Liver (tissue), 9 donors: ENCODE data around the gene ZDHHC24. TPM values are rescaled to one million over a fixed set of nuclear protein-coding genes. Genes with fewer than 3 reads are reported as not detected.

Source experiments
- DNase-seq: peaks from one replicate; pipeline ENCODE4 v3.0.0-alpha.2; 2017; ENCODE audit warnings: low spot score
- H3K27ac ChIP-seq, 2 donors: one replicate each; pipeline ENCODE4 v1.7.0; 2013; ENCODE audit warnings: inconsistent platforms in 2 of 2, low read length in 2 of 2, control low read depth in 1 of 2, low read depth in 1 of 2, mild to moderate bottlenecking in 1 of 2
- H3K27me3 ChIP-seq, 4 donors: one replicate each; pipeline versions ENCODE4 v1.6.1 to v1.7.0; 2013; ENCODE audit warnings: low read length in 3 of 4, inconsistent platforms in 1 of 4, mild to moderate bottlenecking in 1 of 4, moderate library complexity in 1 of 4; ENCODE audit not compliant: control insufficient read depth in 4 of 4, insufficient read depth in 4 of 4
- H3K36me3 ChIP-seq, 4 donors: one replicate each; pipeline versions ENCODE4 v1.6.1 to v1.7.0; 2013; ENCODE audit warnings: low read length in 3 of 4, mild to moderate bottlenecking in 3 of 4, low read depth in 1 of 4, moderate library complexity in 1 of 4; ENCODE audit not compliant: control insufficient read depth in 4 of 4, insufficient read depth in 3 of 4
- H3K4me1 ChIP-seq, 4 donors: one replicate each; pipeline versions ENCODE4 v1.6.1 to v1.7.0; 2013; ENCODE audit warnings: low read length in 3 of 4, mild to moderate bottlenecking in 3 of 4, moderate library complexity in 1 of 4; ENCODE audit not compliant: control insufficient read depth in 4 of 4, insufficient read depth in 4 of 4
- H3K4me3 ChIP-seq, 3 donors: one replicate each; pipeline versions ENCODE4 v1.6.1 to v1.7.0; 2013; ENCODE audit warnings: low read length in 3 of 3, control low read depth in 1 of 3, low read depth in 1 of 3, mild to moderate bottlenecking in 1 of 3
- H3K9ac ChIP-seq, 2 donors: one replicate each; pipeline ENCODE4 v1.7.0; 2013; ENCODE audit warnings: low read length in 2 of 2, mild to moderate bottlenecking in 2 of 2, moderate library complexity in 2 of 2, control low read depth in 1 of 2, low read depth in 1 of 2
- H3K9me3 ChIP-seq, 4 donors: one replicate each; pipeline versions ENCODE4 v1.6.1 to v1.7.0; 2013; ENCODE audit warnings: low read length in 3 of 4; ENCODE audit not compliant: control insufficient read depth in 4 of 4
- CTCF ChIP-seq: fragments of 150-350 bp; IDR thresholded peaks from 2 replicates; pipeline ENCODE4 v1.5.1; 2017; ENCODE audit warnings: improper control_type of control experiment, low read depth, low read length; ENCODE audit not compliant: missing input control
- EGR1 ChIP-seq, 2 donors: IDR thresholded peaks; 2 replicates each; pipeline ENCODE4 v1.6.1; 2016 to 2018; ENCODE audit warnings: antibody characterized with exemption in 2 of 2, low read depth in 2 of 2
- FOXA1 ChIP-seq: IDR thresholded peaks from 2 replicates; pipeline ENCODE4 v1.6.1; 2016; ENCODE audit warnings: antibody characterized with exemption
- FOXA2 ChIP-seq: IDR thresholded peaks from 2 replicates; pipeline ENCODE4 v1.6.1; 2016; ENCODE audit warnings: antibody characterized with exemption
- GABPA ChIP-seq, 2 donors: IDR thresholded peaks in 1 of 2; conservative IDR thresholded peaks in 1 of 2; 2 replicates each; pipeline ENCODE4 v1.6.1; 2016; ENCODE audit warnings: antibody characterized with exemption in 2 of 2, mild to moderate bottlenecking in 1 of 2, moderate library complexity in 1 of 2
- HNF4A ChIP-seq, 2 donors: conservative IDR thresholded peaks; 2 replicates each; pipeline ENCODE4 v1.6.1; 2016; ENCODE audit warnings: antibody characterized with exemption in 2 of 2, mild to moderate bottlenecking in 2 of 2
- HNF4G ChIP-seq: IDR thresholded peaks from 2 replicates; pipeline ENCODE4 v1.6.1; 2016; ENCODE audit warnings: antibody characterized with exemption
- JUND ChIP-seq, 2 donors: IDR thresholded peaks; 2 replicates each; pipeline ENCODE4 v1.6.1; 2016; ENCODE audit warnings: antibody characterized with exemption in 2 of 2
- MAX ChIP-seq: IDR thresholded peaks from 2 replicates; pipeline ENCODE4 v1.6.1; 2016; ENCODE audit warnings: antibody characterized with exemption
- NR2F2 ChIP-seq: IDR thresholded peaks from 2 replicates; pipeline ENCODE4 v1.6.1; 2016; ENCODE audit warnings: antibody characterized with exemption
- RAD21 ChIP-seq, 2 donors: IDR thresholded peaks; 2 replicates each; pipeline ENCODE4 v1.6.1; 2016; ENCODE audit warnings: antibody characterized with exemption in 2 of 2, mild to moderate bottlenecking in 2 of 2
- RXRA ChIP-seq, 2 donors: IDR thresholded peaks; 2 replicates each; pipeline ENCODE4 v1.6.1; 2017 to 2018; ENCODE audit warnings: antibody characterized with exemption in 2 of 2, mild to moderate bottlenecking in 1 of 2
- SP1 ChIP-seq: IDR thresholded peaks from 2 replicates; pipeline ENCODE4 v1.6.1; 2018; ENCODE audit warnings: antibody characterized with exemption, mild to moderate bottlenecking
- TAF1 ChIP-seq: conservative IDR thresholded peaks from 2 replicates; pipeline ENCODE4 v1.6.1; 2016; ENCODE audit warnings: antibody characterized with exemption, mild to moderate bottlenecking
- YY1 ChIP-seq: IDR thresholded peaks from 2 replicates; pipeline ENCODE4 v1.6.1; 2016; ENCODE audit warnings: antibody characterized with exemption, mild to moderate bottlenecking
- ZBTB33 ChIP-seq: IDR thresholded peaks from 2 replicates; pipeline ENCODE4 v1.6.1; 2016; ENCODE audit warnings: antibody characterized with exemption
- whole genome bisulfite sequencing: extraction: QIAGEN DNeasy Blood & Tissue Kit; methylation state at CpG from one replicate; pipeline ENCODE4 v1.1.7; 2013; 5-methylcytosine and 5-hydroxymethylcytosine counted together
- polyA plus RNA-seq, 2 donors: library from polyadenylated mRNA; stranded (reverse) in 1 of 2; unstranded in 1 of 2; fragments of 200-250 nt in 1 of 2; fragments of >200 nt in 1 of 2; fragmentation: Nextera tagmentation in 1 of 2; extraction: Ambion mirVana in 1 of 2; gene quantifications; one replicate each; pipeline versions ENCODE4 v1.2.1 to v1.2.3, GENCODE V29; 2013 to 2015
- total RNA-seq, 2 donors: library from RNA; depleted of rRNA; stranded (reverse); fragments of >200 nt; gene quantifications; one replicate each; pipeline ENCODE4 v1.2.3, GENCODE V29; 2014
- TF ChIP-seq, protein P1 (sequence below): IDR thresholded peaks from 2 replicates; pipeline ENCODE4 v1.6.1; 2016; ENCODE audit warnings: antibody characterized with exemption
- TF ChIP-seq, protein P2 (sequence below): IDR thresholded peaks from 2 replicates; pipeline ENCODE4 v1.6.1; 2016; ENCODE audit warnings: antibody characterized with exemption, mild to moderate bottlenecking
- donor health status: healthy.
- donor health status: healthy.
- donor health status: healthy.
- donor health status: healthy.
- donor health status: healthy.

Gene ZDHHC24
- total and polyA plus RNA-seq, 4 donors, result 4.1 to 6.4 (median 5.1) TPM

GRCh38 chr11:66554602-66555001 is 8.8 kb upstream of the ZDHHC24 start (continued):
- TF ChIP-seq NR2F2 (no peak), FOXA2 (no peak), EGR1 (IDR thresholded peaks at IDR 0.05; ENCODE audit: low read depth in 2 of 2) (no peak)

DNA sequence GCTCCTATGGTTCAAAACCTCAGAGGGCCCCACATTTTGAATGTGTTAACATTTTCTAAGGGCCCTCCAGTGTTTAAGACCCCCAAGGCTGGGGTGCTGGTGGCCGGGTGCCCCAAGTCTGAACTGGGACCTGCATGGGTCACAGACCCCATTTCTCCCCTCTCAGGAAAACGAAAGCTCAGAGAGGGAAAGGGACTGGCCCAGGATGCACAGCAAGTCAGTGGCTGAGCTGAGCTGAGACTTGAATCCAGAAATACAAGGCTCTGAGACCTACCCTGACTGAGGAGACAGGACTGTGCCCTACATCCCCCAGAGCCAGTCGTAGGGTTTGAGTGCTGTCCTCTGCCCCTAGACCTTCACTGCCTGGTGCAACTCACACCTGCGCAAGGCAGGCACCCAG is 5.0 kb upstream of the ZDHHC24 start:
- Histone ChIP-seq H3K9me3 (no peaks in the 10 kb centered on the region), H3K27me3 (no peaks in the 10 kb centered on the region), H3K9ac (no peak overlapping the region), H3K36me3 (no peaks in the 10 kb centered on the region), H3K4me3 (no peak overlapping the region), H3K27ac (no peak overlapping the region), H3K4me1 (peaks cover 0 to 5% (median 3%) of the 10 kb centered on the region in 4 donors)
- 86% methylated on average over 4 of the region's 4 CpGs for WGBS
- TF ChIP-seq ZBTB33, result no peak
- TF ChIP-seq FOXA1, result no peak
- TF ChIP-seq NR2F2, result no peak
- no peak for TF ChIP-seq TAF1
- no peak for TF ChIP-seq SP1
- no peak for TF ChIP-seq RXRA (IDR thresholded peaks at IDR 0.05)
- TF ChIP-seq YY1, result no peak
- no peak for TF ChIP-seq MAX
- TF ChIP-seq HNF4G, result no peak
- TF ChIP-seq FOXA2, result no peak
- TF ChIP-seq CTCF, result no peak
- TF ChIP-seq EGR1 (IDR thresholded peaks at IDR 0.05; ENCODE audit: low read depth in 2 of 2), result no peak
- TF ChIP-seq, protein P1, sequence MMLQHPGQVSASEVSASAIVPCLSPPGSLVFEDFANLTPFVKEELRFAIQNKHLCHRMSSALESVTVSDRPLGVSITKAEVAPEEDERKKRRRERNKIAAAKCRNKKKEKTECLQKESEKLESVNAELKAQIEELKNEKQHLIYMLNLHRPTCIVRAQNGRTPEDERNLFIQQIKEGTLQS, result no peak
- no peak for TF ChIP-seq RAD21 (IDR thresholded peaks at IDR 0.05)
- no peak for TF ChIP-seq GABPA (IDR thresholded peaks at IDR 0.05 in 1 of 2, conservative IDR thresholded peaks at IDR 0.05 in 1 of 2)
- TF ChIP-seq, protein P2, sequence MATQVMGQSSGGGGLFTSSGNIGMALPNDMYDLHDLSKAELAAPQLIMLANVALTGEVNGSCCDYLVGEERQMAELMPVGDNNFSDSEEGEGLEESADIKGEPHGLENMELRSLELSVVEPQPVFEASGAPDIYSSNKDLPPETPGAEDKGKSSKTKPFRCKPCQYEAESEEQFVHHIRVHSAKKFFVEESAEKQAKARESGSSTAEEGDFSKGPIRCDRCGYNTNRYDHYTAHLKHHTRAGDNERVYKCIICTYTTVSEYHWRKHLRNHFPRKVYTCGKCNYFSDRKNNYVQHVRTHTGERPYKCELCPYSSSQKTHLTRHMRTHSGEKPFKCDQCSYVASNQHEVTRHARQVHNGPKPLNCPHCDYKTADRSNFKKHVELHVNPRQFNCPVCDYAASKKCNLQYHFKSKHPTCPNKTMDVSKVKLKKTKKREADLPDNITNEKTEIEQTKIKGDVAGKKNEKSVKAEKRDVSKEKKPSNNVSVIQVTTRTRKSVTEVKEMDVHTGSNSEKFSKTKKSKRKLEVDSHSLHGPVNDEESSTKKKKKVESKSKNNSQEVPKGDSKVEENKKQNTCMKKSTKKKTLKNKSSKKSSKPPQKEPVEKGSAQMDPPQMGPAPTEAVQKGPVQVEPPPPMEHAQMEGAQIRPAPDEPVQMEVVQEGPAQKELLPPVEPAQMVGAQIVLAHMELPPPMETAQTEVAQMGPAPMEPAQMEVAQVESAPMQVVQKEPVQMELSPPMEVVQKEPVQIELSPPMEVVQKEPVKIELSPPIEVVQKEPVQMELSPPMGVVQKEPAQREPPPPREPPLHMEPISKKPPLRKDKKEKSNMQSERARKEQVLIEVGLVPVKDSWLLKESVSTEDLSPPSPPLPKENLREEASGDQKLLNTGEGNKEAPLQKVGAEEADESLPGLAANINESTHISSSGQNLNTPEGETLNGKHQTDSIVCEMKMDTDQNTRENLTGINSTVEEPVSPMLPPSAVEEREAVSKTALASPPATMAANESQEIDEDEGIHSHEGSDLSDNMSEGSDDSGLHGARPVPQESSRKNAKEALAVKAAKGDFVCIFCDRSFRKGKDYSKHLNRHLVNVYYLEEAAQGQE, result no peak
- no peak for TF ChIP-seq JUND (IDR thresholded peaks at IDR 0.05)
- no peak for TF ChIP-seq HNF4A (conservative IDR thresholded peaks at IDR 0.05)
- no peak for DNase-seq
